Measurements from ENCODE around the gene G3BP2. TPM values are rescaled to one million over a fixed set of nuclear protein-coding genes. Genes with fewer than 3 reads are reported as not detected.
A peak's percentile ranks its signal among the peaks of the same experiment; 100 is the strongest.

Gene G3BP2
- polyA plus RNA-seq, 1 experiment = 57.6 TPM

DNA sequence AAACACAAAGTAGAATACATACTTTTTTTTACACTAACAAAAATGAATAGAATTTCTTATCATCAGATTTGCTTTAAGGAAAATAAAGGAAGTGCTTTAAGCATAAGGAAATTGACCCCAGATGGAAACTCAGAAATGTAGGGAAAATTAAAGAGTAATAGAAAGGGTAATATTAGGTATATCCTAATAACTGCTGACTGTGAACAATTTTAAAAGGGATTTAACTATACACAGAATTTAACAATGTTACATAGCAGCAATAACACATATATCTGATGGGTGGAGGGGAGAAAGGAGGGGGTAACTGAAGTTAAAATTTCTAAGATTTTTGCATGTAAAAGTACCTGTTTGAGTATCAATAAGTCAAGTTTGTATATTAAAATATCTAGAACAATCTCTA, 51.5 kb downstream of the G3BP2 start:
- Histone ChIP-seq H3K4me3 (ENCODE audit: low read depth, low read length) (no peak overlapping the region), H3K27me3 (ENCODE audit: control insufficient read depth, insufficient read depth, low read length) (no peaks in the 10 kb centered on the region), H3K36me3 (ENCODE audit: control insufficient read depth, insufficient read depth, low read length) (no peaks in the 10 kb centered on the region)
- POLR2A ChIA-PET = no interaction called here
- TF ChIP-seq, protein P1, sequence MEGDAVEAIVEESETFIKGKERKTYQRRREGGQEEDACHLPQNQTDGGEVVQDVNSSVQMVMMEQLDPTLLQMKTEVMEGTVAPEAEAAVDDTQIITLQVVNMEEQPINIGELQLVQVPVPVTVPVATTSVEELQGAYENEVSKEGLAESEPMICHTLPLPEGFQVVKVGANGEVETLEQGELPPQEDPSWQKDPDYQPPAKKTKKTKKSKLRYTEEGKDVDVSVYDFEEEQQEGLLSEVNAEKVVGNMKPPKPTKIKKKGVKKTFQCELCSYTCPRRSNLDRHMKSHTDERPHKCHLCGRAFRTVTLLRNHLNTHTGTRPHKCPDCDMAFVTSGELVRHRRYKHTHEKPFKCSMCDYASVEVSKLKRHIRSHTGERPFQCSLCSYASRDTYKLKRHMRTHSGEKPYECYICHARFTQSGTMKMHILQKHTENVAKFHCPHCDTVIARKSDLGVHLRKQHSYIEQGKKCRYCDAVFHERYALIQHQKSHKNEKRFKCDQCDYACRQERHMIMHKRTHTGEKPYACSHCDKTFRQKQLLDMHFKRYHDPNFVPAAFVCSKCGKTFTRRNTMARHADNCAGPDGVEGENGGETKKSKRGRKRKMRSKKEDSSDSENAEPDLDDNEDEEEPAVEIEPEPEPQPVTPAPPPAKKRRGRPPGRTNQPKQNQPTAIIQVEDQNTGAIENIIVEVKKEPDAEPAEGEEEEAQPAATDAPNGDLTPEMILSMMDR (IDR thresholded peaks at IDR 0.05; ENCODE audit: insufficient read depth, low read depth, low read length) = no peak
- no peak for DNase-seq (ENCODE audit: low read depth)
- CTCF ChIA-PET = no interaction called here

DNA sequence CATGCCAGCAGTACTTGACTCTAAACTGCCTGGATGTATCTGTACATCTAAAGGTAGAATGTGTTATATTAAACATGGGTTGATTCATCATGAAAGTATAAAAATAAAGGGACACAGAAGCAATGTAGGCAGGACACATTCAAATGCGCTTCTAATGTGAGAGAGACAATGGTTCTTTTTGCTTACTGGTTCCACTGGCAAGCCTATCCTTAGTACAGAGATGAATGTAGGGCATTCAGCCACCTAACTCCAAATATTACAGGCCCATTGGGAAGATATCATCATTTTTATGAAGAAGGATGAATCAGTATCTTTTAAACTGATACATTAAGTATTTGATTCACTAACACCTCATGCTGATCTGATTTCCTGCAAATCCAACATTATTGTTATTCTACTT, 60.9 kb downstream of the G3BP2 start:
- Histone ChIP-seq H3K4me3 (ENCODE audit: low read depth, low read length) (no peak overlapping the region), H3K36me3 (ENCODE audit: control insufficient read depth, insufficient read depth, low read length) (no peaks in the 10 kb centered on the region), H3K27me3 (ENCODE audit: control insufficient read depth, insufficient read depth, low read length) (no peaks in the 10 kb centered on the region)
- TF ChIP-seq, protein P1 (IDR thresholded peaks at IDR 0.05; ENCODE audit: insufficient read depth, low read depth, low read length) = no peak
- DNase-seq (ENCODE audit: low read depth) = no peak
- CTCF ChIA-PET = no interaction called here
- POLR2A ChIA-PET = no interaction called here

DNA sequence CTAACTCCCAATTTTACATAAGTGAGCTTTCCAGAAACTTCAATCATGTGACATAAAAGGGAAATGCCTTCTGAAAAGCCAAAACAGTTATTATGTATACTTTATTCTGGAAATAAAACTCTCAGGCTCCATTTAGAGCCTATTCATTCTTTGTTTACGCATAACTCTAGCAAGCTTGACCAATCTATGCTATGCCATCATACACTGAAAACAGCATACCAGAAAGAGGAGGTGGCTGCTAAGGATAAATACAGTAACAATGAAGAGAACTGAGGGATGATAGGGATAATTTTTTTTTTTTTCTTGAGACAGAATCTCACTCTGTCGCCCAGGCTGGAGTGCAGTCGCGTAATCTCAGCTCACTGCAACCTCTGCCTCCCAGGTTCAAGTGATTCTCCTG, 67.3 kb downstream of the G3BP2 start:
- Histone ChIP-seq H3K36me3 (ENCODE audit: control insufficient read depth, insufficient read depth, low read length) (no peaks in the 10 kb centered on the region), H3K27me3 (ENCODE audit: control insufficient read depth, insufficient read depth, low read length) (no peaks in the 10 kb centered on the region), H3K4me3 (ENCODE audit: low read depth, low read length) (no peak overlapping the region)
- no peak for DNase-seq (ENCODE audit: low read depth)
- TF ChIP-seq, protein P1 (IDR thresholded peaks at IDR 0.05; ENCODE audit: insufficient read depth, low read depth, low read length) = no peak
- POLR2A ChIA-PET = no interaction called here
- CTCF ChIA-PET = no interaction called here

DNA sequence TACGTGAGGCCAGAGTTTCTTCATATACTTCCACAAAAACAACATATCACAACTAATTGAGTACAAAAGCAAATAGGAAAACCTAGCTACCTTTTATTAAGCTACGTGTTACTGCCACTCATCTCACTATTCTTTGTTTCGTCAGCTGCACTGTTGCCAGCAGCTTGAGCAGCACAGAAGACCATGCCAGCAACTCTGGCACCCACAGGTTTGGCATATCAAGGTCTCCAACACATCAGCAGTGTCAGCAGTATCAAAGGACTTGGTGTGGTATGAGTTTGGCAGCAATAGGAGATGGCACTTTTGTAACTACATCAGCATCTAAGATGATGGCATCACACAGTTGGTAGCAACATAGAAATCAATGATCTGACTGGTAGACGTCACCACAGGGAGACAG, 73.6 kb downstream of the G3BP2 start:
- no peak overlapping the region for H3K4me3 ChIP-seq (ENCODE audit: low read depth, low read length)
- TF ChIP-seq, protein P1 (IDR thresholded peaks at IDR 0.05; ENCODE audit: insufficient read depth, low read depth, low read length) = no peak
- DNase-seq (ENCODE audit: low read depth) = no peak
- H3K36me3 ChIP-seq (ENCODE audit: control insufficient read depth, insufficient read depth, low read length) = no peaks in the 10 kb centered on the region
- H3K27me3 ChIP-seq (ENCODE audit: control insufficient read depth, insufficient read depth, low read length) = no peaks in the 10 kb centered on the region
- ChIA-PET CTCF (no interaction called here), POLR2A (no interaction called here)

DNA sequence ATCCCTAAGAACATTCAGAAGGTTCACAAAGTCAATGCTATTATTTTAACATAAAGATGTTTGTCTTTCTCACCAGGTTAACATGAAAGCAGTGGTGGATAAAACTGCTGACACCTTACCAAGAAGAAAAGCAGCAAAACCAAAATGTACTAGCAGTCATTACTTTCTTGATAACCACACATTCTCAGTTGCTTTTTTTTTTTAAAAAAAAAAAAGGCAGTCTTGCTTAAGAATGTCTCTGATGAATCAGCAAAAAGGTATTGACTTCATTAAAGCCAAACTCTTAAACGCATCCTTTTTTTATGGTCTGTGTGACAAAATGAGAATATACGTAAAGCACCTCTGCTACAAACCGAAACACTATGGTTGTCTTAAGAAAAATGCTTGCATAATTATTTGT, 74.8 kb downstream of the G3BP2 start:
- no peak overlapping the region for H3K4me3 ChIP-seq (ENCODE audit: low read depth, low read length)
- POLR2A ChIA-PET = no interaction called here
- no peaks in the 10 kb centered on the region for H3K27me3 ChIP-seq (ENCODE audit: control insufficient read depth, insufficient read depth, low read length)
- peak; percentile 25 for DNase-seq (ENCODE audit: low read depth)
- H3K36me3 ChIP-seq (ENCODE audit: control insufficient read depth, insufficient read depth, low read length) = no peaks in the 10 kb centered on the region
- TF ChIP-seq, protein P1 (IDR thresholded peaks at IDR 0.05; ENCODE audit: insufficient read depth, low read depth, low read length) = no peak
- CTCF ChIA-PET = no interaction called here

Measured in BJ (cell line).